PC-3 (cell line): ENCODE measurements around the gene GRK6. TPM values are rescaled to one million over a fixed set of nuclear protein-coding genes. Genes with fewer than 3 reads are reported as not detected.

ENCODE experiments used
- ATAC-seq: fragments of 200-7000 bp; cut with Tn5 transposase; 2 replicates; pipeline ENCODE4 v1.9.1; 2020; ENCODE audit warnings: mild to moderate bottlenecking, moderate library complexity
- BruUV-seq: library from RNA; stranded (reverse); fragments of 400-500 nt; replicated peaks from 2 replicates; lab custom pipeline; 2021; lab: Mats Ljungman, UMichigan
- CTCF ChIA-PET: fragments of 300-600 bp; sonication (Branson Sonifier 250); formaldehyde crosslinking; loops from one replicate; lab custom pipeline; 2022; ENCODE audit warnings: antibody characterized with exemption; lab: Charles Lee
- POLR2A ChIA-PET: fragments of 300-600 bp; sonication (Branson Sonifier 250); formaldehyde crosslinking; loops from one replicate; lab custom pipeline; 2022; ENCODE audit warnings: antibody characterized with exemption; ENCODE audit not compliant: unreplicated experiment; lab: Charles Lee
- DNase-seq: peaks from one replicate; pipeline ENCODE4 v3.0.0-alpha.2; 2015
- H2AFZ ChIP-seq: fragments of 300-600 bp; sonication (generic); 2 replicates; pipeline ENCODE4 v1.6.0; 2016; ENCODE audit warnings: antibody characterized with exemption, low read length
- H3F3A ChIP-seq: fragments of 300-600 bp; sonication (generic); one replicate; pipeline ENCODE4 v1.6.0; 2017; ENCODE audit warnings: antibody characterized with exemption, low read length, control low read depth, mild to moderate bottlenecking; ENCODE audit not compliant: unreplicated experiment
- H3K27ac ChIP-seq: fragments of 300-600 bp; sonication (generic); 2 replicates; pipeline ENCODE4 v1.5.1; 2016; ENCODE audit warnings: mild to moderate bottlenecking, low read length
- H3K27me3 ChIP-seq: fragments of 300-600 bp; sonication (generic); 2 replicates; pipeline ENCODE4 v1.6.1; 2016; ENCODE audit warnings: low read length, mixed read lengths
- H3K36me3 ChIP-seq: fragments of 300-600 bp; sonication (generic); 2 replicates; pipeline ENCODE4 v1.6.1; 2016; ENCODE audit warnings: low read depth, mixed run types, low read length, mixed read lengths
- H3K4me1 ChIP-seq: fragments of 300-600 bp; sonication (generic); 2 replicates; pipeline ENCODE4 v1.5.1; 2016; ENCODE audit warnings: low read length; ENCODE audit not compliant: insufficient read depth
- H3K4me2 ChIP-seq: fragments of 300-600 bp; sonication (generic); 2 replicates; pipeline ENCODE4 v1.6.0; 2016; ENCODE audit warnings: low read length
- H3K4me3 ChIP-seq: fragments of 300-600 bp; sonication (generic); 2 replicates; pipeline ENCODE4 v1.5.1; 2016; ENCODE audit warnings: mild to moderate bottlenecking, low read length, mixed read lengths
- H3K79me2 ChIP-seq: fragments of 300-600 bp; sonication (generic); 2 replicates; pipeline ENCODE4 v1.6.1; 2017; ENCODE audit warnings: low read length, mixed read lengths
- H3K9ac ChIP-seq: fragments of 300-600 bp; sonication (generic); 2 replicates; pipeline ENCODE4 v1.6.0; 2016; ENCODE audit warnings: mild to moderate bottlenecking, low read length
- H3K9me2 ChIP-seq: fragments of 300-600 bp; sonication (generic); replicated peaks from 2 replicates; pipeline ENCODE4 v1.6.1; 2016; ENCODE audit warnings: mixed run types, low read length, mixed read lengths
- H3K9me3 ChIP-seq: fragments of 300-600 bp; sonication (generic); 2 replicates; pipeline ENCODE4 v1.6.1; 2016; ENCODE audit warnings: low read length, mixed read lengths
- H4K20me1 ChIP-seq: fragments of 300-600 bp; sonication (generic); 2 replicates; pipeline ENCODE4 v1.6.1; 2016; ENCODE audit warnings: low read length, mixed read lengths
- EZH2 ChIP-seq: fragments of 300-600 bp; sonication (generic); IDR thresholded peaks from one replicate; pipeline ENCODE4 v1.6.1; 2017; ENCODE audit warnings: antibody characterized with exemption, mild to moderate bottlenecking, low read length; ENCODE audit not compliant: unreplicated experiment
- EZH2phosphoT487 ChIP-seq: fragments of 300-600 bp; sonication (generic); IDR thresholded peaks from 2 replicates; pipeline ENCODE4 v1.6.1; 2018; ENCODE audit warnings: mild to moderate bottlenecking, antibody characterized with exemption, low read length, borderline replicate concordance
- intact Hi-C: fragments of 100-400 bp; cut with micrococcal nuclease; formaldehyde crosslinking; loops from 2 replicates; pipeline ENCODE4 v1.9.0; 2023
- total RNA-seq: library from RNA; depleted of rRNA; stranded (reverse); fragments of >200 nt; gene quantifications from 2 replicates; pipeline ENCODE4 v1.2.3, GENCODE V29; 2014
- TF ChIP-seq, protein P1 (sequence below): fragments of 300-600 bp; sonication (generic); conservative IDR thresholded peaks from 2 replicates; pipeline ENCODE4 v1.5.1; 2017; ENCODE audit warnings: antibody characterized with exemption, low read depth, mild to moderate bottlenecking, low read length

GRK6 gene
- total RNA-seq, 1 experiment from 2014 or later: 69.9 TPM

DNA sequence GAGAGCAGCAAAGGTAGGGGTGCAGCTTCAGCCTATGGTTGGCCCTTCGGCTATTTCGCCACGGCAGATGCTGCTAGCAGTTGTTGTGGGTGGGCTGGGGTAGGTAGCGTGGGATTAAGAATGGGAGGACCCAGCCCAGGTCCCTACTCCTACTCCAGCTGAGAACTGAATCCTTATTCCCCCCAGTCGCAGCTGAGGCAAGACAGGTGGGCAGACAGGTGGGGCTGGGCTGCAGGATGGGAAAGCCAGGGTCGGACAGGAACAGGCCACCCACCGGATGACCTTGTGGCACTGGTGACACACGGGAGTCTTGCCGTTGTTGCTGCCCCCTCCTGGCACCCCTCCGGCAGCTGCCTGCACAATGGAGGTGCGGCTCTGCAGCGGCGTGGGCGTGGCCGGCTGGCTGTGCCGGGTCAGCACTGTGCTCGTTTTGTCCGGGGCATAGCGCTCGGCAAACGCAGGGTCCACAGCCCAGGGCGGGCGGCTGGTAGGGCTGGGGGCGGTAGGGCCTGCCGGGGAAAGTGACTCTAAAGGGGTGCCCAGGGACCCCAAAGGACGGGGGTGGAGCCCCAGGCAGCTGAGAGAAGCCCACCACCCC is 62.7 kb downstream of the GRK6 start:
- CTCF ChIA-PET: no interaction called here
- Histone ChIP-seq H3K9me3 (no peaks in the 10 kb centered on the region), H2AFZ (no peak overlapping the region), H3F3A (no peaks in the 10 kb centered on the region), H3K27me3 (no peaks in the 10 kb centered on the region), H3K4me2 (no peak overlapping the region), H3K9ac (no peak overlapping the region), H3K36me3 (peaks cover 56% of the 10 kb centered on the region), H3K27ac (no peak overlapping the region), H3K79me2 (peaks cover 21% of the 10 kb centered on the region), H4K20me1 (no peaks in the 10 kb centered on the region), H3K4me1 (peaks cover 13% of the 10 kb centered on the region), H3K9me2 (no peaks in the 10 kb centered on the region), H3K4me3 (no peak overlapping the region)
- POLR2A ChIA-PET: no interaction called here
- DNase-seq: no peak
- BruUV-seq: no TSS peak
- no peak for ATAC-seq
- no peak for TF ChIP-seq EZH2
- intact Hi-C loops: no loop called here

DNA sequence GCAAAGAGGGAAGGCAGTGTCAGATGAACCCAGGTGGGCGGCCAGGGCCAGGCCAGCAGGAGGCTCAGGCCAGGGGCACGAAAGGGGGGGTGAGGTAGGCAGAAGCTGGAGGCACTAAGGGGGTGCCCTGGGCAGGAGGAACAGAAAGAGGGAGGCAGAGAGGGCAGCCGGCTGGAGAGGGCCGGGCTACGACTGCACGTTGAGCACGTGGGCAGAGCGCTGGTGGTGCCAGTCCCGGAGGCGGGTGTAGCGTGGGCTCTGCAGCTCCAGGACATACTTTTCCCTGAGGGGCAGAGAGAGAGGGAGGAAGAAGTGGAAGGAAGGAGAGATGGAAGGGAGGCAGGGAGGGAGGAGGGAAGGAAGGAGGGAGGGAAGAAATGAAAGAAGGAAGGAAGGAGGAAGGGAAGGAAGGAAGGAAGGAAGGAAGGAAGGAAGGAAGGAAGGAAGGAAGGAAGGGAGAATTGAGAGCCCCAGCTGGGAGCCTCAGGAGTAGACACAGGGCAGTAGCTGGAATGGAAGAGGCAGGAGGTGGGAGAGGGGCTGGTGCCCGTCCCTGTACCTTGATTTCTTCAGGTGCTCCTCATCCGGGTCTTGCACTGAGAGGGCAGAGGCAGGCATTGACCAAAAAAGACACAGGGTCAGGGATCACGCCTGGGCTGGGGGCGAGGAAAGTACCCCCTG is 64.0 kb downstream of the GRK6 start:
- Histone ChIP-seq H3K79me2 (peaks cover 27% of the 10 kb centered on the region), H4K20me1 (peaks cover 4% of the 10 kb centered on the region; the same call in 1 of the 2 replicates)
- CTCF ChIA-PET: no interaction called here

DNA sequence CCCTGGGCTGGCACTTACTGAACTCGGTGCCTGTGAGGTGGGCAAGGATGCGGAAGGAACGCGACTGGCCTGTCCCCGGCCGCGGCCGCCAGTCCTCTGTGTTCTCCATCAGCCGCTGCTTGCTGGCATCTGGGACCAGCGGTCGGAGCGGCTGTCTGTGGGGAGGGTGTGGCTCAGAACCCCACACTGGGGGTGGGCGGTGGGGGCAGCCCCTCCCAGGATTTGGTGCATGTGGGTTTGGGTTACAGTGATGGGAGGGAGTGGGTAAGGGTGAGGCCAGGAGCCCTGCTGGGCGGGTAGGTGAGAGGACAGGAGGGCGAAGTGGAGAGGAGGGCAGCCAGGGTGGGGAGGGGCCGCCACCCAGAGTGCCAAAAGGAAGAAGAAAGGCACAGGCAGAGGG is 64.5 kb downstream of the GRK6 start:
- ATAC-seq (no peak), DNase-seq (no peak)
- CTCF ChIA-PET: no interaction called here
- Histone ChIP-seq H3K27me3 (no peaks in the 10 kb centered on the region), H2AFZ (no peak overlapping the region), H3K36me3 (peaks cover 56% of the 10 kb centered on the region), H3K9ac (no peak overlapping the region), H3K9me3 (no peaks in the 10 kb centered on the region), H3K79me2 (peaks cover 33% of the 10 kb centered on the region), H3K4me1 (peaks cover 31% of the 10 kb centered on the region), H3K4me3 (no peak overlapping the region), H3F3A (peaks cover 4% of the 10 kb centered on the region), H3K27ac (no peak overlapping the region), H4K20me1 (peaks cover 8% of the 10 kb centered on the region; the same call in 1 of the 2 replicates), H3K4me2 (no peak overlapping the region), H3K9me2 (no peaks in the 10 kb centered on the region)
- BruUV-seq: no TSS peak
- intact Hi-C loops: no loop called here
- TF ChIP-seq, protein P1, sequence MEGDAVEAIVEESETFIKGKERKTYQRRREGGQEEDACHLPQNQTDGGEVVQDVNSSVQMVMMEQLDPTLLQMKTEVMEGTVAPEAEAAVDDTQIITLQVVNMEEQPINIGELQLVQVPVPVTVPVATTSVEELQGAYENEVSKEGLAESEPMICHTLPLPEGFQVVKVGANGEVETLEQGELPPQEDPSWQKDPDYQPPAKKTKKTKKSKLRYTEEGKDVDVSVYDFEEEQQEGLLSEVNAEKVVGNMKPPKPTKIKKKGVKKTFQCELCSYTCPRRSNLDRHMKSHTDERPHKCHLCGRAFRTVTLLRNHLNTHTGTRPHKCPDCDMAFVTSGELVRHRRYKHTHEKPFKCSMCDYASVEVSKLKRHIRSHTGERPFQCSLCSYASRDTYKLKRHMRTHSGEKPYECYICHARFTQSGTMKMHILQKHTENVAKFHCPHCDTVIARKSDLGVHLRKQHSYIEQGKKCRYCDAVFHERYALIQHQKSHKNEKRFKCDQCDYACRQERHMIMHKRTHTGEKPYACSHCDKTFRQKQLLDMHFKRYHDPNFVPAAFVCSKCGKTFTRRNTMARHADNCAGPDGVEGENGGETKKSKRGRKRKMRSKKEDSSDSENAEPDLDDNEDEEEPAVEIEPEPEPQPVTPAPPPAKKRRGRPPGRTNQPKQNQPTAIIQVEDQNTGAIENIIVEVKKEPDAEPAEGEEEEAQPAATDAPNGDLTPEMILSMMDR: no peak
- TF ChIP-seq EZH2phosphoT487: no peak
- no peak for TF ChIP-seq EZH2
- POLR2A ChIA-PET: no interaction called here

More for the DNA sequence above, 64.0 kb downstream of the GRK6 start:
- H3K4me2 ChIP-seq: no peak overlapping the region
- H3F3A ChIP-seq: no peaks in the 10 kb centered on the region
- intact Hi-C loops: no loop called here
- no peaks in the 10 kb centered on the region for H3K27me3 ChIP-seq
- no peak overlapping the region for H3K27ac ChIP-seq
- H3K4me1 ChIP-seq: peaks cover 25% of the 10 kb centered on the region
- peaks cover 56% of the 10 kb centered on the region for H3K36me3 ChIP-seq
- no peaks in the 10 kb centered on the region for H3K9me3 ChIP-seq
- no TSS peak for BruUV-seq
- no peak overlapping the region for H3K9ac ChIP-seq
- DNase-seq (no peak), ATAC-seq (no peak)
- H3K4me3 ChIP-seq: no peak overlapping the region
- TF ChIP-seq EZH2phosphoT487 (no peak), EZH2 (no peak)
- TF ChIP-seq, protein P1: no peak
- H2AFZ ChIP-seq: no peak overlapping the region
- POLR2A ChIA-PET: no interaction called here
- no peaks in the 10 kb centered on the region for H3K9me2 ChIP-seq
